K562 (cell line): ENCODE data around the gene GPR37L1. TPM values are rescaled to one million over a fixed set of nuclear protein-coding genes. Genes with fewer than 3 reads are reported as not detected.

ENCODE experiments used
- BRD9 ChIP-seq: fragments of 450-650 bp; IDR thresholded peaks from 2 replicates; pipeline ENCODE4 v1.6.1; 2018; ENCODE audit warnings: low read depth; ENCODE audit not compliant: partially characterized antibody
- FOXJ2 ChIP-seq: fragments of 200-800 bp; sonication (Bioruptor generic); IDR thresholded peaks from 2 replicates; pipeline ENCODE4 v1.6.1; 2016; ENCODE audit warnings: missing genetic modification characterization, missing compliant biosample characterization
- GATAD2B ChIP-seq: fragments of 450-650 bp; IDR thresholded peaks from 2 replicates; pipeline ENCODE4 v1.6.1; 2017; ENCODE audit warnings: mild to moderate bottlenecking, borderline replicate concordance
- GTF2A2 ChIP-seq: IDR thresholded peaks from 2 replicates; pipeline ENCODE4 v1.6.1; 2016; ENCODE audit warnings: mild to moderate bottlenecking, missing genetic modification characterization, missing compliant biosample characterization
- HLTF ChIP-seq: fragments of 450-650 bp; IDR thresholded peaks from 2 replicates; pipeline ENCODE4 v1.6.1; 2016
- HOXB6 ChIP-seq: fragments of 250-450 bp; sonication (Bioruptor Pico); IDR thresholded peaks from 2 replicates; pipeline ENCODE4 v1.5.1; 2022; ENCODE audit warnings: mild to moderate bottlenecking, borderline replicate concordance
- NCOR1 ChIP-seq: fragments of 450-650 bp; IDR thresholded peaks from 2 replicates; pipeline ENCODE4 v1.6.1; 2016; ENCODE audit warnings: mild to moderate bottlenecking, moderate library complexity
- NR2C1 ChIP-seq, 2 experiments: fragments of 450-650 bp; IDR thresholded peaks; 2 replicates each; pipeline ENCODE4 v1.6.1; 2017; ENCODE audit warnings: mild to moderate bottlenecking in 2 of 2, antibody characterized with exemption in 1 of 2, inconsistent platforms in 1 of 2, missing compliant biosample characterization in 1 of 2, missing genetic modification characterization in 1 of 2
- SMC3 ChIP-seq: conservative IDR thresholded peaks from 2 replicates; pipeline ENCODE4 v1.6.1; 2011; ENCODE audit warnings: low read depth, low read length, improper control_type of control experiment; ENCODE audit not compliant: insufficient read depth
- TCF7 ChIP-seq: sonication (generic); IDR thresholded peaks from 2 replicates; pipeline ENCODE4 v1.6.1; 2016; ENCODE audit warnings: antibody characterized with exemption, borderline replicate concordance
- U2AF1 ChIP-seq: fragments of 200-400 bp; formaldehyde crosslinking; optimal IDR thresholded peaks from 2 replicates; pipeline ENCODE3; 2017; ENCODE audit warnings: mild to moderate bottlenecking, low read depth, low read length, moderate library complexity
- ZBTB7A ChIP-seq: IDR thresholded peaks from 2 replicates; pipeline ENCODE4 v1.6.1; 2011; ENCODE audit warnings: low read depth, mild to moderate bottlenecking, low read length, moderate library complexity, borderline replicate concordance; ENCODE audit not compliant: control insufficient read depth
- ZNF133 ChIP-seq: fragments of 250-450 bp; sonication (Bioruptor Pico); IDR thresholded peaks from 2 replicates; pipeline ENCODE4 v1.4.0; 2020; ENCODE audit warnings: mild to moderate bottlenecking
- ZNF583 ChIP-seq: fragments of 250-450 bp; sonication (Bioruptor Pico); IDR thresholded peaks from 2 replicates; pipeline ENCODE4 v1.4.0; 2020
- ZNF707 ChIP-seq: fragments of 250-450 bp; sonication (Bioruptor Pico); conservative IDR thresholded peaks from 2 replicates; pipeline ENCODE4 v1.8.0; 2022; ENCODE audit warnings: inconsistent platforms, mild to moderate bottlenecking, moderate library complexity
- polyA plus RNA-seq, 8 experiments: library from polyadenylated mRNA; depleted of rRNA in 4 of 8; stranded (reverse) in 5 of 8; unstranded in 3 of 8; fragments of >200 nt; fragmentation: Nextera tagmentation in 2 of 8; fragmentation: Illumina TruSeq in 1 of 8; extraction: Ambion mirVana in 2 of 8; extraction: Trizol in 1 of 8; gene quantifications; 2 replicates each; pipeline versions ENCODE4 v1.2.1 to v1.2.3, GENCODE V29; 2011 to 2014; ENCODE audit warnings: inconsistent platforms in 1 of 8, missing spikeins in 1 of 8
- total RNA-seq, 7 experiments: library from RNA; depleted of rRNA in 6 of 7; stranded (reverse); fragments of >200 nt in 6 of 7; fragmentation: Illumina TruSeq in 2 of 7; extraction: Trizol in 2 of 7; gene quantifications; 2 replicates each; pipeline versions ENCODE4 v1.2.1 to v1.2.3, GENCODE V29; 2011 to 2021; ENCODE audit warnings: low replicate concordance in 1 of 7
- TF ChIP-seq, protein P1 (sequence below), 2 experiments: fragments of 450-650 bp in 1 of 2; IDR thresholded peaks; 2 replicates each; pipeline ENCODE4 v1.6.1; 2011 to 2017; ENCODE audit warnings: low read depth in 2 of 2, antibody characterized with exemption in 1 of 2, borderline replicate concordance in 1 of 2, low read length in 1 of 2, mild to moderate bottlenecking in 1 of 2, mixed read lengths in 1 of 2; ENCODE audit not compliant: control insufficient read depth in 1 of 2
- TF ChIP-seq, protein P2 (sequence below), 2 experiments: fragments of 450-650 bp; IDR thresholded peaks; 2 replicates each; pipeline ENCODE4 v1.6.1; 2016
- TF ChIP-seq, protein P3 (sequence below): fragments of 200-800 bp; sonication (Bioruptor generic); IDR thresholded peaks from 2 replicates; pipeline ENCODE4 v1.6.1; 2017; ENCODE audit warnings: missing genetic modification characterization, missing compliant biosample characterization
- TF ChIP-seq, protein P4 (sequence below), 2 experiments: IDR thresholded peaks; 2 replicates each; pipeline ENCODE4 v1.6.1; 2011; ENCODE audit warnings: borderline replicate concordance in 1 of 2, control low read depth in 1 of 2, low read depth in 1 of 2, low read length in 1 of 2, mild to moderate bottlenecking in 1 of 2, mixed read lengths in 1 of 2, moderate library complexity in 1 of 2; ENCODE audit not compliant: insufficient read depth in 1 of 2, insufficient read length in 1 of 2, poor library complexity in 1 of 2, severe bottlenecking in 1 of 2; ENCODE audit errors: extremely low read depth in 1 of 2

GPR37L1 gene
- total and polyA plus RNA-seq, 9 of the 15 experiments (the other 6 are each of a cell fraction or from before 2014, with no cell fraction given): not detected

DNA sequence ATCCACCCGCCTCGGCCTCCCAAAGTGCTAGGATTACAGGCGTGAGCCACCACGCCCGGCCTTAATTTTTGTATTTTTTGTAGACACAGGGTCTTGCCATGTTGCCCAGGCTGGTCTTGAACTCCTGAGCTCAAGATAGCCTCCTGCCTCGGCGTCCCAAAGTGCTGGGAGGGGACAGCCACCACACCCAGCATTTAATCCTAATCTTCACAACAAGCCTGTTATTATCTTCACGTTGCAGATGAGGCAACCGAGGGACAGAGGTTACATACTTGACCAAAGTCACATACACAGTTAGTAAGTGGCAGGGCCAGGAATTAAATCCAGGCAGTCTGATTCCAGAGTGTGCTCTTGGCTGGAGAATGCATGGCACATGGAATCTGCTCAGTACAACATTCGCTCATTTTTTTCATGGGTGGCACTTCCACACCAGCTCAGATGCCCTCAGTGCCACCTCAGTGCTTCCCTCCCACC lies 4.8 kb upstream of the GPR37L1 start (continued):
- TF ChIP-seq, protein P1, sequence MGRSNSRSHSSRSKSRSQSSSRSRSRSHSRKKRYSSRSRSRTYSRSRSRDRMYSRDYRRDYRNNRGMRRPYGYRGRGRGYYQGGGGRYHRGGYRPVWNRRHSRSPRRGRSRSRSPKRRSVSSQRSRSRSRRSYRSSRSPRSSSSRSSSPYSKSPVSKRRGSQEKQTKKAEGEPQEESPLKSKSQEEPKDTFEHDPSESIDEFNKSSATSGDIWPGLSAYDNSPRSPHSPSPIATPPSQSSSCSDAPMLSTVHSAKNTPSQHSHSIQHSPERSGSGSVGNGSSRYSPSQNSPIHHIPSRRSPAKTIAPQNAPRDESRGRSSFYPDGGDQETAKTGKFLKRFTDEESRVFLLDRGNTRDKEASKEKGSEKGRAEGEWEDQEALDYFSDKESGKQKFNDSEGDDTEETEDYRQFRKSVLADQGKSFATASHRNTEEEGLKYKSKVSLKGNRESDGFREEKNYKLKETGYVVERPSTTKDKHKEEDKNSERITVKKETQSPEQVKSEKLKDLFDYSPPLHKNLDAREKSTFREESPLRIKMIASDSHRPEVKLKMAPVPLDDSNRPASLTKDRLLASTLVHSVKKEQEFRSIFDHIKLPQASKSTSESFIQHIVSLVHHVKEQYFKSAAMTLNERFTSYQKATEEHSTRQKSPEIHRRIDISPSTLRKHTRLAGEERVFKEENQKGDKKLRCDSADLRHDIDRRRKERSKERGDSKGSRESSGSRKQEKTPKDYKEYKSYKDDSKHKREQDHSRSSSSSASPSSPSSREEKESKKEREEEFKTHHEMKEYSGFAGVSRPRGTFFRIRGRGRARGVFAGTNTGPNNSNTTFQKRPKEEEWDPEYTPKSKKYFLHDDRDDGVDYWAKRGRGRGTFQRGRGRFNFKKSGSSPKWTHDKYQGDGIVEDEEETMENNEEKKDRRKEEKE (IDR thresholded peaks at IDR 0.05; ENCODE audit: borderline replicate concordance in 1 of 2, control insufficient read depth in 1 of 2, low read depth in 2 of 2, low read length in 1 of 2): no peak
- TF ChIP-seq ZNF583 (no peak), HOXB6 (CRISPR knock-in tag) (no peak), ZBTB7A (no peak), GATAD2B (no peak), SMC3 (0 out of 2 replicates have a peak, but pooled peaks have one; percentile 15), FOXJ2 (tag) (no peak), ZNF707 (CRISPR knock-in tag) (no peak), NCOR1 (peak; percentile 90), HLTF (0 out of 2 replicates have a peak, but pooled peaks have one; percentile 51), BRD9 (no peak), ZNF133 (no peak), NR2C1 (IDR thresholded peaks at IDR 0.05) (peak; percentile 58; the same call in 1 of the 2 replicates), NR2C1 (tag; IDR thresholded peaks at IDR 0.05) (peak; percentile 66; the same call in 1 of the 2 replicates), TCF7 (no peak; the same call in 1 of the 2 replicates), U2AF1 (no peak), GTF2A2 (no peak)
- TF ChIP-seq, protein P2, sequence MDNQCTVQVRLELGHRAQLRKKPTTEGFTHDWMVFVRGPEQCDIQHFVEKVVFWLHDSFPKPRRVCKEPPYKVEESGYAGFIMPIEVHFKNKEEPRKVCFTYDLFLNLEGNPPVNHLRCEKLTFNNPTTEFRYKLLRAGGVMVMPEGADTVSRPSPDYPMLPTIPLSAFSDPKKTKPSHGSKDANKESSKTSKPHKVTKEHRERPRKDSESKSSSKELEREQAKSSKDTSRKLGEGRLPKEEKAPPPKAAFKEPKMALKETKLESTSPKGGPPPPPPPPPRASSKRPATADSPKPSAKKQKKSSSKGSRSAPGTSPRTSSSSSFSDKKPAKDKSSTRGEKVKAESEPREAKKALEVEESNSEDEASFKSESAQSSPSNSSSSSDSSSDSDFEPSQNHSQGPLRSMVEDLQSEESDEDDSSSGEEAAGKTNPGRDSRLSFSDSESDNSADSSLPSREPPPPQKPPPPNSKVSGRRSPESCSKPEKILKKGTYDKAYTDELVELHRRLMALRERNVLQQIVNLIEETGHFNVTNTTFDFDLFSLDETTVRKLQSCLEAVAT (IDR thresholded peaks at IDR 0.05): 0 out of 4 replicates have a peak, but pooled peaks of 1 of the 2 experiments have one; percentile 20
- TF ChIP-seq, protein P3, sequence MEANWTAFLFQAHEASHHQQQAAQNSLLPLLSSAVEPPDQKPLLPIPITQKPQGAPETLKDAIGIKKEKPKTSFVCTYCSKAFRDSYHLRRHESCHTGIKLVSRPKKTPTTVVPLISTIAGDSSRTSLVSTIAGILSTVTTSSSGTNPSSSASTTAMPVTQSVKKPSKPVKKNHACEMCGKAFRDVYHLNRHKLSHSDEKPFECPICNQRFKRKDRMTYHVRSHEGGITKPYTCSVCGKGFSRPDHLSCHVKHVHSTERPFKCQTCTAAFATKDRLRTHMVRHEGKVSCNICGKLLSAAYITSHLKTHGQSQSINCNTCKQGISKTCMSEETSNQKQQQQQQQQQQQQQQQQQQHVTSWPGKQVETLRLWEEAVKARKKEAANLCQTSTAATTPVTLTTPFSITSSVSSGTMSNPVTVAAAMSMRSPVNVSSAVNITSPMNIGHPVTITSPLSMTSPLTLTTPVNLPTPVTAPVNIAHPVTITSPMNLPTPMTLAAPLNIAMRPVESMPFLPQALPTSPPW (CRISPR knock-in tag): peak; percentile 54; the same call in 1 of the 2 replicates
- TF ChIP-seq, protein P4, sequence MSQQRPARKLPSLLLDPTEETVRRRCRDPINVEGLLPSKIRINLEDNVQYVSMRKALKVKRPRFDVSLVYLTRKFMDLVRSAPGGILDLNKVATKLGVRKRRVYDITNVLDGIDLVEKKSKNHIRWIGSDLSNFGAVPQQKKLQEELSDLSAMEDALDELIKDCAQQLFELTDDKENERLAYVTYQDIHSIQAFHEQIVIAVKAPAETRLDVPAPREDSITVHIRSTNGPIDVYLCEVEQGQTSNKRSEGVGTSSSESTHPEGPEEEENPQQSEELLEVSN (IDR thresholded peaks at IDR 0.05; ENCODE audit: borderline replicate concordance in 1 of 2, extremely low read depth in 1 of 2, insufficient read depth in 1 of 2, insufficient read length in 1 of 2, low read depth in 1 of 2, low read length in 1 of 2, poor library complexity in 1 of 2, severe bottlenecking in 1 of 2): no peak
